ENCODE results near the gene PPP6R3. TPM values are rescaled to one million over a fixed set of nuclear protein-coding genes. Genes with fewer than 3 reads are reported as not detected.

PPP6R3 gene
- total and polyA plus RNA-seq, 2 of the 8 experiments (the other 6 are each of a cell fraction or from before 2014, with no cell fraction given): 44.6 to 150 TPM

DNA sequence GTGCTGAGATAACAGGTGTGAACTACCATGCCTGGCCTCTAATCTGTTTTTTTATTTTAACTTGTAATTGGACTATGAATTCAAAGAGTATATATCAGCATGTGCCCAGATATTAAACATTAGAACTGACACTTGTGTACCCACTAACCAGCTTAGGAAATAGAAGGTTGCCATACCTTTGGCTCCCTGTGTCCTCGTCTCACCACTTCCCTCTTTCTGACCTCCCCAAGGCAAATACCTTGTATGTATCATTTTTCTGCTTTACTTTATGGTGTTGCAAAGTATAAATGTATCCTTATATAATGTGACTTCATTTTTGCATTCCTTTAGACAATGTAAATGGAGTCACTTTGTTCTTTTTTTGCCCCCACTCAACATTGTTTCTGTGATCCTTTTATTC lies 9.1 kb downstream of the PPP6R3 start (continued):
- TF ChIP-seq KDM5A (IDR thresholded peaks at IDR 0.05; ENCODE audit: low read length): no peak
- no peak for TF ChIP-seq MAX (IDR thresholded peaks at IDR 0.05)
- no peak for TF ChIP-seq YY1 (IDR thresholded peaks at IDR 0.05; ENCODE audit: low read depth, low read length)
- no peak for TF ChIP-seq SIRT6 (IDR thresholded peaks at IDR 0.05; ENCODE audit: low read length)
